Neutrophil (primary cell): ENCODE measurements around the gene PRSS8.

Source experiments
- H3K27ac ChIP-seq: fragments of 200-600 bp; sonication (generic); 2 replicates; pipeline ENCODE4 v1.5.1; 2016; ENCODE audit warnings: mild to moderate bottlenecking, moderate library complexity
- H3K27me3 ChIP-seq: fragments of 200-600 bp; sonication (generic); 2 replicates; pipeline ENCODE4 v1.6.0; 2016; ENCODE audit warnings: mild to moderate bottlenecking
- H3K36me3 ChIP-seq: fragments of 200-600 bp; sonication (generic); 2 replicates; pipeline ENCODE4 v1.5.1; 2017
- H3K4me1 ChIP-seq, 2 experiments: fragments of 200-600 bp in 1 of 2; sonication (generic) in 1 of 2; 1 replicate in 1 of 2; 2 replicates in 1 of 2; pipeline versions ENCODE4 v1.5.1 to v1.6.1; 2013 to 2016; ENCODE audit warnings: low read depth in 1 of 2, low read length in 1 of 2, mild to moderate bottlenecking in 1 of 2, moderate library complexity in 1 of 2; ENCODE audit not compliant: control insufficient read depth in 1 of 2, insufficient read depth in 1 of 2
- H3K4me3 ChIP-seq, 2 experiments: fragments of 200-600 bp in 1 of 2; sonication (generic) in 1 of 2; 1 replicate in 1 of 2; 2 replicates in 1 of 2; pipeline ENCODE4 v1.5.1; 2013 to 2016; ENCODE audit warnings: low read depth in 1 of 2, low read length in 1 of 2, mild to moderate bottlenecking in 1 of 2, moderate library complexity in 1 of 2
- H3K9me3 ChIP-seq: fragments of 200-600 bp; sonication (generic); 2 replicates; pipeline ENCODE4 v1.5.1; 2016
- CTCF ChIP-seq: fragments of 200-600 bp; sonication (generic); IDR thresholded peaks from 2 replicates; pipeline ENCODE4 v1.5.1; 2016; ENCODE audit warnings: antibody characterized with exemption

PRSS8 gene

GRCh38 chr16:31084584-31085302 lies 50.8 kb downstream of the PRSS8 start:
- H3K36me3 ChIP-seq, result peaks cover 89% of the 10 kb centered on the region
- H3K9me3 ChIP-seq, result no peaks in the 10 kb centered on the region
- no peak overlapping the region for H3K4me3 ChIP-seq
- H3K27me3 ChIP-seq, result no peaks in the 10 kb centered on the region
- H3K4me1 ChIP-seq, result peaks cover 4 to 8% of the 10 kb centered on the region in 2 experiments
- no peak for TF ChIP-seq CTCF
- H3K27ac ChIP-seq, result peak overlapping the region; percentile 13

- Histone ChIP-seq H3K27ac (no peak overlapping the region), H3K4me1 (peaks cover 12 to 15% of the 10 kb centered on the region in 2 experiments), H3K36me3 (peaks cover 92% of the 10 kb centered on the region), H3K4me3 (no peak overlapping the region), H3K27me3 (no peaks in the 10 kb centered on the region), H3K9me3 (no peaks in the 10 kb centered on the region)
- no peak for TF ChIP-seq CTCF
Measured at GRCh38 chr16:31083981-31084380, 51.5 kb downstream of the PRSS8 start.

GRCh38 chr16:31083556-31083955 lies 52.0 kb downstream of the PRSS8 start:
- Histone ChIP-seq H3K27me3 (no peaks in the 10 kb centered on the region), H3K36me3 (peaks cover 92% of the 10 kb centered on the region), H3K4me3 (no peak overlapping the region), H3K27ac (no peak overlapping the region), H3K9me3 (no peaks in the 10 kb centered on the region), H3K4me1 (peaks cover 16 to 19% of the 10 kb centered on the region in 2 experiments)
- TF ChIP-seq CTCF, result no peak

- Histone ChIP-seq H3K36me3 (peaks cover 95% of the 10 kb centered on the region), H3K4me1 (peaks cover 16 to 19% of the 10 kb centered on the region in 2 experiments)
- TF ChIP-seq CTCF, result no peak
Measured at GRCh38 chr16:31083081-31083480, 52.4 kb downstream of the PRSS8 start.

GRCh38 chr16:31082368-31083045 lies 53.0 kb downstream of the PRSS8 start:
- H3K4me3 ChIP-seq, result no peak overlapping the region
- H3K9me3 ChIP-seq, result no peaks in the 10 kb centered on the region
- H3K4me1 ChIP-seq, result peaks cover 16 to 19% of the 10 kb centered on the region in 2 experiments
- no peaks in the 10 kb centered on the region for H3K27me3 ChIP-seq
- no peak for TF ChIP-seq CTCF
- H3K36me3 ChIP-seq, result peaks cover 99% of the 10 kb centered on the region
- peak overlapping the region; percentile 38 for H3K27ac ChIP-seq

More at GRCh38 chr16:31083081-31083480, 52.4 kb downstream of the PRSS8 start:
- no peaks in the 10 kb centered on the region for H3K27me3 ChIP-seq
- no peaks in the 10 kb centered on the region for H3K9me3 ChIP-seq
- H3K4me3 ChIP-seq, result no peak overlapping the region
- H3K27ac ChIP-seq, result no peak overlapping the region
